Urinary bladder (tissue), 4 donors: ENCODE results near the gene THOC3. TPM values are rescaled to one million over a fixed set of nuclear protein-coding genes. Genes with fewer than 3 reads are reported as not detected.
"Not testable (repeated sequence)": the region's sequence is repeated elsewhere in the genome, so short reads cannot be mapped to it uniquely, and the experiment has no call there.

Experiments used
- DNase-seq: peaks from one replicate; pipeline ENCODE4 v3.0.0-alpha.2; 2015; ENCODE audit errors: extremely low spot score
- H3K27ac ChIP-seq: one replicate; pipeline ENCODE4 v1.5.1; 2013; ENCODE audit warnings: low read depth, mild to moderate bottlenecking, moderate library complexity
- H3K36me3 ChIP-seq: one replicate; pipeline ENCODE4 v1.6.1; 2013; ENCODE audit warnings: mild to moderate bottlenecking, moderate library complexity; ENCODE audit not compliant: insufficient read depth
- H3K4me1 ChIP-seq: one replicate; pipeline ENCODE4 v1.6.1; 2013; ENCODE audit warnings: mild to moderate bottlenecking, moderate library complexity; ENCODE audit not compliant: insufficient read depth
- H3K4me3 ChIP-seq: one replicate; pipeline ENCODE4 v1.5.1; 2013; ENCODE audit warnings: low read depth, low read length
- WGBS: extraction: QIAGEN DNeasy Blood & Tissue Kit; methylation state at CpG from one replicate; pipeline ENCODE4 v1.1.7; 2013; 5-methylcytosine and 5-hydroxymethylcytosine counted together
- polyA plus RNA-seq: library from polyadenylated mRNA; stranded (reverse); fragments of 200-250 nt; gene quantifications from one replicate; pipeline ENCODE4 v1.2.3, GENCODE V29; 2013
- total RNA-seq: library from RNA; depleted of rRNA; stranded (reverse); fragments of >200 nt; gene quantifications from one replicate; pipeline ENCODE4 v1.2.3, GENCODE V29; 2014
- donor health status: healthy with polysubstance abuse.
- donor health status: healthy.

Gene THOC3
- total and polyA plus RNA-seq, 2 donors, result 28.3 to 34.3 TPM

- DNase-seq, result no peak
- no peak overlapping the region for H3K4me3 ChIP-seq
- H3K27ac ChIP-seq, result no peak overlapping the region
- H3K4me1 ChIP-seq, result no peaks in the 10 kb centered on the region
- WGBS, result 82% methylated on average over 9 of the region's 9 CpGs
- H3K36me3 ChIP-seq, result no peaks in the 10 kb centered on the region
Measured at GRCh38 chr5:175920231-175920811, 47.8 kb downstream of the THOC3 start.

- not testable (repeated sequence) for H3K4me3 ChIP-seq, H3K36me3 ChIP-seq, DNase-seq, H3K4me1 ChIP-seq, H3K27ac ChIP-seq
- WGBS, result 54% methylated on average over 5 of the region's 7 CpGs
Measured at GRCh38 chr5:175915066-175916037, 52.8 kb downstream of the THOC3 start.

- H3K36me3 ChIP-seq, DNase-seq, H3K4me1 ChIP-seq, H3K4me3 ChIP-seq, H3K27ac ChIP-seq: not testable (repeated sequence)
- WGBS, result 71% methylated on average over 9 of the region's 20 CpGs
Measured at GRCh38 chr5:175913835-175914672, 54.1 kb downstream of the THOC3 start.

GRCh38 chr5:175910072-175910471 lies 58.0 kb downstream of the THOC3 start:
- not testable (repeated sequence) for H3K4me3 ChIP-seq, DNase-seq, H3K36me3 ChIP-seq, H3K4me1 ChIP-seq, H3K27ac ChIP-seq
- WGBS, result 67% methylated on average over 10 of the region's 12 CpGs

Other genes starting within 250 kb of the THOC3 start
- 0.37 TPM for gene CPLX2, start 96.7 kb downstream of the THOC3 start, total RNA-seq
- 0.99 TPM for gene CPLX2, start 96.7 kb downstream of the THOC3 start, polyA plus RNA-seq